ENCODE results near the gene DPEP3.

The DPEP3 gene

GRCh38 chr16:67943256-67943618 lies 37.1 kb downstream of the DPEP3 start:
- Histone ChIP-seq H3K27ac (peak overlapping the region; percentile 80 to 83), H3K4me1 (peaks cover 0 to 23% (median 18%) of the 10 kb centered on the region in 4 donors)

DNA sequence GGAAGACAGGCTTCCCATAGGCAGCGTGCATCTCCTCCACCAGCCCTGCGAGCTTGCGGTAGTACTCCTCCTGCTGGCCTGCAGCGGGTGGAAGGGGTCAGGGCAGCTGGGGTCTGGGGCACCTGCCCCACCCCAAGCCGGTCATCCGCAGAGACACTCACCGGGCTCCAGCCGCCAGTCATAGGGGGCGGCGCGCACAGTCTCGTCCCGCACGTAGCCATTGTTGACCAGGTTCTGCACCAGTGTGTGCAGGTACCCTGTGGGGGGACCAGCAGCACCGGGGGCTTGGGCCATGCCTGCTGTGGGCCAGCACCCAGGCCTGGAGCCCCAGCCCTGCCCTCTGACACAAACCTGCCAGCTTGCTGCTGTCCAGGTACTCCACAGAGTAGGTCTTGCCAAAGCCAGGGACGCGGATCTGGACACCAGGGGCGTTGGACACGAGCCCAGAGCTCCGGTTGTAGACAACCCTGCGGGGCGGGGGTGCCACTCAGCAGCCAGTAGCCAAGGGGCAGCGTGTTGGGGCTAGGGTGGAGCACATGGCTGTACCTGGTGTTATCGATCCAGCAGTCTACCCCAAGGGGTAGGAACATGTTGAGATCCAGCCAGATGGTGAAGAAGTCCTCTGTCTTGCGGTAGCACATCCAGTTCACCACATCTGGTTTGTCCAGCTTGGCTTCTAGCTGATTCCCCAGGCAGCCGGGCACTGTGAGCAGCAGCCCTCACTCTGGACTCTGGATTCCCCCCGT lies 37.6 kb downstream of the DPEP3 start:
- intact Hi-C loops (cut with DNase I; ENCODE audit: low total_unique reads), result no loop called here
- peak in 1 of 2 donors; percentile 23 for DNase-seq
- H3K9me3 ChIP-seq, result no peaks in the 10 kb centered on the region
- no peaks in the 10 kb centered on the region for H3K27me3 ChIP-seq
- H3K4me1 ChIP-seq, result peaks cover 0 to 23% (median 18%) of the 10 kb centered on the region in 4 donors
- peaks cover 54 to 73% (median 59%) of the 10 kb centered on the region in 3 donors for H3K36me3 ChIP-seq
- TF ChIP-seq, protein P1, sequence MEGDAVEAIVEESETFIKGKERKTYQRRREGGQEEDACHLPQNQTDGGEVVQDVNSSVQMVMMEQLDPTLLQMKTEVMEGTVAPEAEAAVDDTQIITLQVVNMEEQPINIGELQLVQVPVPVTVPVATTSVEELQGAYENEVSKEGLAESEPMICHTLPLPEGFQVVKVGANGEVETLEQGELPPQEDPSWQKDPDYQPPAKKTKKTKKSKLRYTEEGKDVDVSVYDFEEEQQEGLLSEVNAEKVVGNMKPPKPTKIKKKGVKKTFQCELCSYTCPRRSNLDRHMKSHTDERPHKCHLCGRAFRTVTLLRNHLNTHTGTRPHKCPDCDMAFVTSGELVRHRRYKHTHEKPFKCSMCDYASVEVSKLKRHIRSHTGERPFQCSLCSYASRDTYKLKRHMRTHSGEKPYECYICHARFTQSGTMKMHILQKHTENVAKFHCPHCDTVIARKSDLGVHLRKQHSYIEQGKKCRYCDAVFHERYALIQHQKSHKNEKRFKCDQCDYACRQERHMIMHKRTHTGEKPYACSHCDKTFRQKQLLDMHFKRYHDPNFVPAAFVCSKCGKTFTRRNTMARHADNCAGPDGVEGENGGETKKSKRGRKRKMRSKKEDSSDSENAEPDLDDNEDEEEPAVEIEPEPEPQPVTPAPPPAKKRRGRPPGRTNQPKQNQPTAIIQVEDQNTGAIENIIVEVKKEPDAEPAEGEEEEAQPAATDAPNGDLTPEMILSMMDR (IDR thresholded peaks at IDR 0.05), result no peak
- peak overlapping the region in 1 of 2 donors; percentile 20 for H3K27ac ChIP-seq
- H3K4me3 ChIP-seq, result no peak overlapping the region

More at GRCh38 chr16:67943256-67943618, 37.1 kb downstream of the DPEP3 start:
- DNase-seq, result peak in 1 of 2 donors; percentile 16
- Histone ChIP-seq H3K9me3 (no peaks in the 10 kb centered on the region), H3K36me3 (peaks cover 60 to 79% (median 65%) of the 10 kb centered on the region in 3 donors), H3K27me3 (no peaks in the 10 kb centered on the region), H3K4me3 (no peak overlapping the region)
- intact Hi-C loops (cut with DNase I; ENCODE audit: low total_unique reads), result no loop called here
- TF ChIP-seq, protein P1 (IDR thresholded peaks at IDR 0.05), result no peak

- peak in 1 of 2 donors; percentile 25 for DNase-seq
- H3K4me3 ChIP-seq, result no peak overlapping the region
- H3K27ac ChIP-seq, result peak overlapping the region in 1 of 2 donors; percentile 20
- peaks cover 49 to 68% (median 54%) of the 10 kb centered on the region in 3 donors for H3K36me3 ChIP-seq
- TF ChIP-seq, protein P1 (IDR thresholded peaks at IDR 0.05), result peak; percentile 47 to 62
- H3K27me3 ChIP-seq, result no peaks in the 10 kb centered on the region
- H3K9me3 ChIP-seq, result no peaks in the 10 kb centered on the region
- H3K4me1 ChIP-seq, result peaks cover 0 to 28% (median 22%) of the 10 kb centered on the region in 4 donors
- intact Hi-C loops (cut with DNase I; ENCODE audit: low total_unique reads), result no loop called here
These were observed 38.1 kb downstream of the DPEP3 start for GRCh38 chr16:67942200-67942509.

GRCh38 chr16:67941469-67942199 lies 38.7 kb downstream of the DPEP3 start:
- intact Hi-C loops (cut with DNase I; ENCODE audit: low total_unique reads), result no loop called here
- Histone ChIP-seq H3K27ac (no peak overlapping the region), H3K27me3 (no peaks in the 10 kb centered on the region), H3K9me3 (no peaks in the 10 kb centered on the region), H3K4me1 (peaks cover 0 to 32% (median 26%) of the 10 kb centered on the region in 4 donors), H3K4me3 (no peak overlapping the region), H3K36me3 (peaks cover 44 to 63% (median 49%) of the 10 kb centered on the region in 3 donors)
- peak in 1 of 2 donors; percentile 17 for DNase-seq
- TF ChIP-seq, protein P1 (IDR thresholded peaks at IDR 0.05), result no peak

- Histone ChIP-seq H3K4me1 (peaks cover 0 to 32% (median 26%) of the 10 kb centered on the region in 4 donors), H3K4me3 (no peak overlapping the region), H3K27me3 (no peaks in the 10 kb centered on the region), H3K36me3 (peaks cover 33 to 52% (median 38%) of the 10 kb centered on the region in 3 donors), H3K27ac (no peak overlapping the region), H3K9me3 (no peaks in the 10 kb centered on the region)
- no peak for DNase-seq
- intact Hi-C loops (cut with DNase I; ENCODE audit: low total_unique reads), result no loop called here
- TF ChIP-seq, protein P1 (IDR thresholded peaks at IDR 0.05), result no peak
These were observed 39.7 kb downstream of the DPEP3 start for GRCh38 chr16:67940446-67941089.

Data from tibial artery (tissue), 4 donors.